ENCODE measurements around the gene GPR17.

GRCh38 chr2:127612111-127612822 is 33.7 kb upstream of the GPR17 start:
- TF ChIP-seq CTCF (conservative IDR thresholded peaks at IDR 0.05; ENCODE audit: low read depth, low read length) (no peak), EZH2 (IDR thresholded peaks at IDR 0.05; ENCODE audit: low read length, unreplicated experiment) (no peak), EZH2phosphoT487 (IDR thresholded peaks at IDR 0.05; ENCODE audit: borderline replicate concordance, low read length) (no peak)

Data from PC-3 (cell line).